Measurements from ENCODE around the gene UBE2D3.
"Not testable (repeated sequence)": the region's sequence is repeated elsewhere in the genome, so short reads cannot be mapped to it uniquely, and the experiment has no call there.

The UBE2D3 gene

DNA sequence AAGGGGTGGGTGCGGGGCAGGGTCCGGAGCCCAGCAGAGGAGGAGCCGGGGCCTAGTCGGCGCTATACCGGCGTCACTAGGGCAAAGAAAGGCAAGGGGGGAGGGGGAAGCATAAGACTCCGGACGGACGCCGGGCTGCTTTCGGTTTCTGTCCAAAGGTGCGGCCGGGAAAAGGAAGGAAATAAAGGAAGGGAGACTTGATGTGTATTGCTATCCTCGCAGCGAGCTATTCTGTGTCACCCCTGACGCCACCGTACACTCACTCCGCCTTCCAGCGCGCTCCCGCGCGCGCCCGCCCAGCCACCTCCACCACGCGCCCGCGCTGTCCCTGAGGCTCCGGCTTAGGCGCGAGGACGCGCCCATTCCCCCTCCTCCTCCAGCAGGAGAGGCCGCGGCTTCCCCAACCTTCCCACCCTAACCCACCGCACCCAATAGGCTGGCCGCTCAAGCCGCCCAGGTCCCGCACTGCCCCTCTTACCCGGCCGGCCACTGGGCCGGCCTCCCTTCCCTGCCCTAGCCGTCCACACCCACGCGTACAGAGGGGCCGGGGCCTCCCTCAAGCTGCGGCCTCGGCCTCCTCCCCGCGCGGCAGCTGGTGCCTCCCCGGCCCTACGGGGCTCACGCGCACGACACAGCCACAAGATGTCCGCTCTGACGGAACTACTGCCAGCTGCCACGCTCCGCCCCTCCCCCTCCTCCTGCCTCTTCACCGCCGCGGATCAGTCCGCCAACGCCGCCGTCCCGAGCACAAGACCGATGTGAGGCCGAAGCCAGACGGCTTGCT lies at the start of gene UBE2D3:
UBE2D3 (minus strand) TSS at position 662 of the 784 bp plus-strand sequence. CDS start 1,043 bp downstream, outside the sequence.
- Histone ChIP-seq H3K9me3 (ENCODE audit: control insufficient read depth in 1 of 2, low read length in 2 of 2) (no peaks in the 10 kb centered on the region), H3K36me3 (ENCODE audit: control insufficient read depth in 1 of 2, insufficient read depth in 2 of 2, low read length in 2 of 2) (peaks cover 0 to 7% of the 10 kb centered on the region in 2 donors), H3K9ac (ENCODE audit: low read depth in 1 of 2, low read length in 2 of 2) (peak within 1 kb of the TSS; percentile 99), H3K27me3 (ENCODE audit: control insufficient read depth in 1 of 2, insufficient read depth in 2 of 2, low read length in 2 of 2) (no peaks in the 10 kb centered on the region), H3K4me3 (ENCODE audit: low read depth in 1 of 2, low read length in 2 of 2) (peak within 1 kb of the TSS; percentile 76 to 95), H3K27ac (ENCODE audit: low read depth, low read length) (peak within 1 kb of the TSS; percentile 100), H3K4me1 (ENCODE audit: control insufficient read depth in 1 of 2, insufficient read depth in 2 of 2, low read length in 2 of 2) (peaks cover 30 to 32% of the 10 kb centered on the region in 2 donors)

DNA sequence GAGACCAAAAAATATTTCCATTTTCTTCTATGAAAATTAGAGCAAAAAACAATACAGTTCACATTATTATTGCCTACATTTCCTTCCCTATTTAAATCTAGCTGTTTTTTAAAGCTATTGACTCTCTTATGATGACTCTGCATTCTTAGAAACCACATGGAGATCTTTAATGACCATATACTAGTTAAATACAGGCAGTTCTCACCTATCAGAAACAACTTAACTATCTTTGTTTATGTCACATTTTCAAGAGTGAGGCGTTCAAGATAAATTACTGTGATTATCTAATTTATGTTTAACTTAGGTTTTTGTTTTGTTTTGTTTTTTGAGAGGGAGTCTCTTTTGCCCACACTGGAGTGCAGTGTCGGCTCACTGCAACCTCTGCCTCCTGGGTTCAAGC lies 44.4 kb upstream of the UBE2D3 start:
- Histone ChIP-seq H3K27ac (ENCODE audit: low read depth, low read length) (no peak overlapping the region), H3K4me1 (ENCODE audit: control insufficient read depth in 1 of 2, insufficient read depth in 2 of 2, low read length in 2 of 2) (peaks cover 0 to 25% of the 10 kb centered on the region in 2 donors), H3K9me3 (ENCODE audit: control insufficient read depth in 1 of 2, low read length in 2 of 2) (peaks cover 1 to 6% of the 10 kb centered on the region in 2 donors), H3K36me3 (ENCODE audit: control insufficient read depth in 1 of 2, insufficient read depth in 2 of 2, low read length in 2 of 2) (peaks cover 8 to 12% of the 10 kb centered on the region in 2 donors), H3K9ac (ENCODE audit: low read depth in 1 of 2, low read length in 2 of 2) (no peak overlapping the region), H3K27me3 (ENCODE audit: control insufficient read depth in 1 of 2, insufficient read depth in 2 of 2, low read length in 2 of 2) (no peaks in the 10 kb centered on the region), H3K4me3 (ENCODE audit: low read depth in 1 of 2, low read length in 2 of 2) (no peak overlapping the region)

DNA sequence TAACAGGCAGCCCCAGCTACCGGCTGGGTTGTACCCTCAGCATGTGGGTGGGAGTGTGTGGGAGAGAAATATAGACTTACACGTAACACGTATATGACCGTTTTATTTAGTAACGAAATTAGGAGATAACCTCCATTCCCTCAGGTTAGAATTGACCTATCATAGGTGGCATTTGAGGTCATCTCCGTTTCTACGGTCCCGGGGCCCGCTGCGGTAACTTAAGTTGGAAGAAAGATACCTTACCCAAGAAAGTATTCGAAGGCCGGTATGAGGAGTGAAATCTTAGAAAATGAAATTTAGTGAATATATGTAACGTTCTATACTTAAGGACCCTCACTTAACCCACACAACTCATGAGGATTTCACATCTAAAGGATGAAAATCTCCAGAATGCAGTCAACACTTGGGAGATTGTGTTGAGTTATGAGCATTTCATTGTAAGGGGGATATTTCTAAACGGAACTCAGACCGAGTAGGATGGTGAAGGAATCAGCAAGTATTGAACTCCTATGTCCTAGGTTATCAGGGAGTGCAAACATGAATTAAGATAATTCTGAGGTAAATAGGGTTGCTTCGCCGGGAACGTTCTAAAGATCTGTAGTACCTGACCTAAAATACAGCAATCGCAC lies 42.3 kb upstream of the UBE2D3 start:
- Histone ChIP-seq H3K4me3 (ENCODE audit: low read depth in 1 of 2, low read length in 2 of 2) (peak overlapping the region; percentile 88 to 94), H3K9ac (ENCODE audit: low read depth in 1 of 2, low read length in 2 of 2) (peak overlapping the region; percentile 88 to 96), H3K27me3 (ENCODE audit: control insufficient read depth in 1 of 2, insufficient read depth in 2 of 2, low read length in 2 of 2) (no peaks in the 10 kb centered on the region), H3K27ac (ENCODE audit: low read depth, low read length) (peak overlapping the region; percentile 99), H3K9me3 (ENCODE audit: control insufficient read depth in 1 of 2, low read length in 2 of 2) (no peaks in the 10 kb centered on the region), H3K4me1 (ENCODE audit: control insufficient read depth in 1 of 2, insufficient read depth in 2 of 2, low read length in 2 of 2) (peaks cover 0 to 30% of the 10 kb centered on the region in 2 donors), H3K36me3 (ENCODE audit: control insufficient read depth in 1 of 2, insufficient read depth in 2 of 2, low read length in 2 of 2) (peaks cover 1 to 3% of the 10 kb centered on the region in 2 donors)

DNA sequence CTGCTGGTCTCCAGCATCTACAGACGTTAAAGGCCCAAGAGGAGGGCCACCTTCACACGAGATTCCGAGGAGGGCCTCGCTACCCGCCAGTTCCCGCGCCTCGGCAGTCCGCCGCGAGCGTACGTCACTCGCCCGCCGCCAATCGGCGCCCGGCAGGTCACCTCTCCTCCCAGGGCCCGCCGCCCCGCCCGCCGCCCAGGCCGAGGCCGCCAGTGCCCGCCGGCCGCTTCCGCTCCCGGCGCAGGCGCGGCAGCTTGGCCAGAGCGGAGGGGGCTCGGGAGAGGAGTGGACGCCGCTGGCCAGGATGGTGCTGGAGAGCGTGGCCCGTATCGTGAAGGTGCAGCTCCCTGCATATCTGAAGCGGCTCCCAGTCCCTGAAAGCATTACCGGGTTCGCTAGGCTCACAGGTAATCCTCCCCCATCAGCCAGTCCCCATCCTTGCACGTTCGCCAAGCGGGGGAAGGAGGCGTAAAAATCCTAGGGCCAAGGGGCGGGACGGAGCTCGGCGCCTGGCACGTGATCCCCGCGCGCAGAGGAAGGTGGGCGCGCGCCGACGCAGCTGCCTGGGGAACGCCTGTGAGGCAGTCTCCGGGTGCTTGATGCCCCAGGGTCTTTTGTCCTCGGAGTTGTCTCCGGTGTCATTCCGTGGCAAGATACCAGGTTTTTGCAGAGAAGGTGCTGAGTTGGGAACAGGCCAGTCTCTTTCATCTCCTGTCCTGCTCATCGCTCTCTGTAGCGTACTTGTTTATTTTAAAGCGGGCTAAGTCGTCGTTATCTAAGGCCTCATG lies 41.6 kb upstream of the UBE2D3 start, which contains the start of gene CISD2:
CISD2 (plus strand) TSS at position 212 of the 788 bp plus-strand sequence; CDS start at position 305, 93 bp downstream.
- Histone ChIP-seq H3K36me3 (ENCODE audit: control insufficient read depth in 1 of 2, insufficient read depth in 2 of 2, low read length in 2 of 2) (no peaks in the 10 kb centered on the region), H3K9ac (ENCODE audit: low read depth in 1 of 2, low read length in 2 of 2) (peak within 1 kb of the TSS; percentile 93 to 96), H3K9me3 (ENCODE audit: control insufficient read depth in 1 of 2, low read length in 2 of 2) (no peaks in the 10 kb centered on the region), H3K4me1 (ENCODE audit: control insufficient read depth in 1 of 2, insufficient read depth in 2 of 2, low read length in 2 of 2) (peaks cover 0 to 30% of the 10 kb centered on the region in 2 donors), H3K27ac (ENCODE audit: low read depth, low read length) (peak within 1 kb of the TSS; percentile 99), H3K4me3 (ENCODE audit: low read depth in 1 of 2, low read length in 2 of 2) (peak within 1 kb of the TSS; percentile 88 to 94), H3K27me3 (ENCODE audit: control insufficient read depth in 1 of 2, insufficient read depth in 2 of 2, low read length in 2 of 2) (no peaks in the 10 kb centered on the region)

DNA sequence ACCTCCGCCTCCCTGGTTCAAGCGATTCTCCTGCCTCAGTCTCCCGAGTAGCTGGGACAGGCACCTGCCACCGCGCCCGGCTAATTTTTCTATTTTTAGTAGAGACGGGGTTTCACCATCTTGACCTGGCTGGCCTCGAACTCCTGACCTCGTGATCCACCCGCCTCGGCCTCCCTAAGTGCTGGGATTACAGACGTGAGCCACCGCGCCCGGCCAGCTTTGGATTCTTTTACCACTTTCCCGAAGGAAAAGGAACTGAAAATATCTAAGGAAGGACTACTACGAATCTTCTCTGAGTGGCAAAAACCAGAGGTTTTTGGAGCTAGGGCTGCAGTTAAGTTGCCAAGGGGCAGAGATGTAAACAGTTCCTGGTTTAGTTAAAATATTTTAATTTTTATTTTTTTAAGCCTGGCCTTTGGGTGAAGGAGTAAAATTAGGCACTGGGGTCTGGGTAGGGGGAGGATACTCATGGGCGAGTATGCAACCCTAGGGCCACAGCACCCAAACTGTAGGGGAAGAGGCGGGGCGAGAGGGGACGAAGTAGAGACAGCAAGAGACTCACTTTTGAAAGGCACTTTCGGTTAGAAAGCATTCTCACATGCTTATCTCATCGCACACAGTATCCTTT lies 40.9 kb upstream of the UBE2D3 start:
- Histone ChIP-seq H3K9ac (ENCODE audit: low read depth in 1 of 2, low read length in 2 of 2) (peak overlapping the region; percentile 93 to 96), H3K4me1 (ENCODE audit: control insufficient read depth in 1 of 2, insufficient read depth in 2 of 2, low read length in 2 of 2) (peaks cover 0 to 30% of the 10 kb centered on the region in 2 donors)

DNA sequence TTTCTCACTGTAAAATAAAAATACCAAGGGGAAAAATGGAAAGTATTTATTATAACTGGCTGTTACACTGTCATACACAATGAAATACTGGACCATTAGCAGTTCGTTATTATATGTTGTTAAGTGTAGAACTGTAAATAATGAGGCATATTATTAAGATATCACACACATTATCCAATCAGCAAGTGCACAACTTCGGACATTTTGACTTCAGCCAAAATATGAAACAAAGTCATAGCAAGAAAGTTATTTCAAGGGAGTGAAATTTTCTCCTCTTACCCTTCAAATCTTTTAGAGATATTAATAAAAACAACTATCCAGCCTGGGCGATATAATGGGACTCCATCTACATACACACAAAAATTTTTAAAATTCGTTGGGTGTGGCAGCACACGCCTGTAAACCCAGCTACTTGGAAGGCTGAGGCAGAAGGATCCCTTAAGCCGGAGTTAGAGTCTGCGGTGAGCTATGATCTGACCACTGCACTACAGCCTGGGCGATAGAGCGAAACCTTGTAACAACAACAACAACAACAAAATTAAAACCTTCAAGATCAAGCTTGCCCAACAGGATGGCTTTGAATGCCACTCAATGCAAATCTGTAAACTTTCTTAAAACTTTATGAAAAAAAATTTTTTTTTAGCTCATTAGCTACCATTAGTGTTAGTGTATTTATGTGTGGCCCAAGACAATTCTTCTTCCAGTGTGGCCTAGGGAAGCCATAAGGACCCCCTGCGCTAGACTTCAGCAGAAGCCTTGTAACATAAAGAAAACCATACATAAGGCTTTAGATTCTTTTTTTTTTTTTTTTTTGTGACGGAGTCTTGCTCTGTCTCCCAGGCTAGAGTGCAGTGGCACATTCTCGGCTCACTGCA lies 40.2 kb upstream of the UBE2D3 start:
- no peaks in the 10 kb centered on the region for H3K9me3 ChIP-seq (ENCODE audit: control insufficient read depth in 1 of 2, low read length in 2 of 2)
- H3K27me3 ChIP-seq (ENCODE audit: control insufficient read depth in 1 of 2, insufficient read depth in 2 of 2, low read length in 2 of 2) = no peaks in the 10 kb centered on the region
- H3K27ac ChIP-seq (ENCODE audit: low read depth, low read length) = no peak overlapping the region
- H3K4me1 ChIP-seq (ENCODE audit: control insufficient read depth in 1 of 2, insufficient read depth in 2 of 2, low read length in 2 of 2) = peaks cover 0 to 30% of the 10 kb centered on the region in 2 donors
- no peaks in the 10 kb centered on the region for H3K36me3 ChIP-seq (ENCODE audit: control insufficient read depth in 1 of 2, insufficient read depth in 2 of 2, low read length in 2 of 2)
- peak overlapping the region; percentile 88 to 94 for H3K4me3 ChIP-seq (ENCODE audit: low read depth in 1 of 2, low read length in 2 of 2)
- peak overlapping the region; percentile 93 to 96 for H3K9ac ChIP-seq (ENCODE audit: low read depth in 1 of 2, low read length in 2 of 2)

More for the DNA sequence above, 40.9 kb upstream of the UBE2D3 start:
- no peaks in the 10 kb centered on the region for H3K9me3 ChIP-seq (ENCODE audit: control insufficient read depth in 1 of 2, low read length in 2 of 2)
- no peaks in the 10 kb centered on the region for H3K36me3 ChIP-seq (ENCODE audit: control insufficient read depth in 1 of 2, insufficient read depth in 2 of 2, low read length in 2 of 2)
- peak overlapping the region; percentile 99 for H3K27ac ChIP-seq (ENCODE audit: low read depth, low read length)
- peak overlapping the region; percentile 88 to 94 for H3K4me3 ChIP-seq (ENCODE audit: low read depth in 1 of 2, low read length in 2 of 2)
- no peaks in the 10 kb centered on the region for H3K27me3 ChIP-seq (ENCODE audit: control insufficient read depth in 1 of 2, insufficient read depth in 2 of 2, low read length in 2 of 2)

DNA sequence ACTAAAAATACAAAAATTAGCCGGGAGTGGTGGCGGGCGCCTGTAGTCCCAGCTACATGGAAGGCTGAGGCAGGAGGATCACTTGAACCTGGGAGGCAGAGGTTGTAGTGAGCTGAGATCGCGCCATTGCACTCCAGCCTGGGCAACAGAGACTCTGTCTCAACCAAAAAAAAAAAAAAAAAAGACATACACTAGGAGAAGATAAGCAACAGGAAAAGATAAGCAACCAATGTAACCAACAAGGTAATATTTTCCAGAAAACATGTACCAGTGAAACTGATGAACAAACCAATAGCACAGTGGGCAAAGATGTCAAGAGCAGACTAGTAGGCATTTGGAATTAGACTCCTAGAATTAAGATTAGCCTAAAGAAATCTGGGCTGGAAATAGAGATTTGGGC lies 38.0 kb upstream of the UBE2D3 start:
- H3K27ac ChIP-seq (ENCODE audit: low read depth, low read length); H3K4me3 ChIP-seq (ENCODE audit: low read depth in 1 of 2, low read length in 2 of 2); H3K9me3 ChIP-seq (ENCODE audit: control insufficient read depth in 1 of 2, low read length in 2 of 2); H3K9ac ChIP-seq (ENCODE audit: low read depth in 1 of 2, low read length in 2 of 2); H3K36me3 ChIP-seq (ENCODE audit: control insufficient read depth in 1 of 2, insufficient read depth in 2 of 2, low read length in 2 of 2); H3K27me3 ChIP-seq (ENCODE audit: control insufficient read depth in 1 of 2, insufficient read depth in 2 of 2, low read length in 2 of 2): not testable (repeated sequence)
- peaks cover 4 to 17% of the 10 kb centered on the region in 2 donors for H3K4me1 ChIP-seq (ENCODE audit: control insufficient read depth in 1 of 2, insufficient read depth in 2 of 2, low read length in 2 of 2)

DNA sequence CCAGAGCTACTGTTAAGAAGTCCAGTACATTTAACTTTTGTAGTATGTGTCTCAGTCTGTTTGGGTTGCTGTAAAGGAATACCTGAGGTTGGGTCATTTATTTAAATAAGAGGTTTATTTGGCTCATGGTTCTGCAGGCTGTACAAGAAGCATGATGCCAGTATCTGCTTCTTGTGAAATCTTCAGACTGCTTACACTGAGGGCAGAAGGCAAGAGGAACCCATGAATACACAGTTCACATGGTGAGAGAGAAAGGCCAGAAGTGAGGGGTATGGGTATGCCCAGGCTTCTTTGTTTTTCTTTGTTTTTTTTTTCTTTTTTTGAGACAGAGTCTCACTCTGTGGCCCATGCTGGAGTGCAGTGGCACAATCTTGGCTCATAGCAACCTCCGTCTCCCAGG lies 35.4 kb upstream of the UBE2D3 start:
- Histone ChIP-seq H3K9me3 (ENCODE audit: control insufficient read depth in 1 of 2, low read length in 2 of 2) (peaks cover 11 to 14% of the 10 kb centered on the region in 2 donors), H3K27me3 (ENCODE audit: control insufficient read depth in 1 of 2, insufficient read depth in 2 of 2, low read length in 2 of 2) (no peaks in the 10 kb centered on the region), H3K27ac (ENCODE audit: low read depth, low read length) (no peak overlapping the region), H3K9ac (ENCODE audit: low read depth in 1 of 2, low read length in 2 of 2) (no peak overlapping the region), H3K4me1 (ENCODE audit: control insufficient read depth in 1 of 2, insufficient read depth in 2 of 2, low read length in 2 of 2) (peaks cover 4 to 11% of the 10 kb centered on the region in 2 donors), H3K36me3 (ENCODE audit: control insufficient read depth in 1 of 2, insufficient read depth in 2 of 2, low read length in 2 of 2) (no peaks in the 10 kb centered on the region), H3K4me3 (ENCODE audit: low read depth in 1 of 2, low read length in 2 of 2) (no peak overlapping the region)

DNA sequence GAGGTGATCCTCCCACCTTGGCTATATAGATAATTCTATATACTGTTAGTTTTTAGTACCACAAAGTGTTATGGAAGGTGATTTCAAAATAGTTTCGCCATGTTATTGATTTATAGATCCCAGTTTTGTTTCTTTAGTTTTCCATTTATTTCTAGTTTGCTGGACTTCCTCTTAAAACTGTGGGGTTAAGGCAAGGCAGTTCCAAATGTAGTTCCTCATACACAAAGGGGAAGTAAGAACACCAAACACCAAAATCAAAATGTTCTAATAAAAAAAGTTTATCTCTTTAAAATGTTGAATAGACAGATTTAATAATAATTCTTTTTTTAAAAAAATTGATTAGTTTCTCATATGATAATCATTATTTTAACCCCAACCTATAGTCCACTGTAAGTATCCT lies 34.7 kb upstream of the UBE2D3 start:
- no peak overlapping the region for H3K9ac ChIP-seq (ENCODE audit: low read depth in 1 of 2, low read length in 2 of 2)
- no peaks in the 10 kb centered on the region for H3K27me3 ChIP-seq (ENCODE audit: control insufficient read depth in 1 of 2, insufficient read depth in 2 of 2, low read length in 2 of 2)
- H3K4me3 ChIP-seq (ENCODE audit: low read depth in 1 of 2, low read length in 2 of 2) = no peak overlapping the region
- no peaks in the 10 kb centered on the region for H3K36me3 ChIP-seq (ENCODE audit: control insufficient read depth in 1 of 2, insufficient read depth in 2 of 2, low read length in 2 of 2)
- no peak overlapping the region for H3K27ac ChIP-seq (ENCODE audit: low read depth, low read length)
- H3K4me1 ChIP-seq (ENCODE audit: control insufficient read depth in 1 of 2, insufficient read depth in 2 of 2, low read length in 2 of 2) = peaks cover 4 to 5% of the 10 kb centered on the region in 2 donors
- H3K9me3 ChIP-seq (ENCODE audit: control insufficient read depth in 1 of 2, low read length in 2 of 2) = peaks cover 11 to 14% of the 10 kb centered on the region in 2 donors

Measured in duodenal mucosa (tissue), 2 donors.